ENCODE measurements around the gene WDR44. TPM values are rescaled to one million over a fixed set of nuclear protein-coding genes. Genes with fewer than 3 reads are reported as not detected.
"Not testable (repeated sequence)": the region's sequence is repeated elsewhere in the genome, so short reads cannot be mapped to it uniquely, and the experiment has no call there.

Gene WDR44
- total RNA-seq, 1 donor from 2014 or later: 12.4 TPM

DNA sequence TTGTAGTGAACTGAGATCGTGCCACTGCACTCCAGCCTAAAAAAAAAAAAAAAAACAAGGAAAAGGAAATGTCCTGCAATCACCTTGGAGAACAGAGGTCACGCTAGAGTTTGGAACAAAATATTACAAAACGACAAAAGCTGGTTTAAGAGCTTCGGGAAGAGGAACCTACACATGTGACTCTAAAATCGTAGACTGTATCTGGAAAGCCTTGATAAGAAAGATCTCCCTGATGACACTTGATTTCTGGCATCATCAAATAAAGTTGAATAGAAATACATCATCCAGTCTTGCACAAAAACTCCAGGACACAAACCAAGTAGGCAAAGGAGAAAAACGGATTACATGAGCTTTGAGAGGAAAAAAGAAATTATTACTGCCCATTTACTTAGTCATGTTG, 118.6 kb downstream of the WDR44 start:
- intact Hi-C loops (cut with DNase I): loop anchor here (5.0 kb wide), 1 partner anchor 138 kb away; no protein-coding TSS in a partner anchor
- DNase-seq (ENCODE audit: missing footprints): no peak
- no peak for ATAC-seq

DNA sequence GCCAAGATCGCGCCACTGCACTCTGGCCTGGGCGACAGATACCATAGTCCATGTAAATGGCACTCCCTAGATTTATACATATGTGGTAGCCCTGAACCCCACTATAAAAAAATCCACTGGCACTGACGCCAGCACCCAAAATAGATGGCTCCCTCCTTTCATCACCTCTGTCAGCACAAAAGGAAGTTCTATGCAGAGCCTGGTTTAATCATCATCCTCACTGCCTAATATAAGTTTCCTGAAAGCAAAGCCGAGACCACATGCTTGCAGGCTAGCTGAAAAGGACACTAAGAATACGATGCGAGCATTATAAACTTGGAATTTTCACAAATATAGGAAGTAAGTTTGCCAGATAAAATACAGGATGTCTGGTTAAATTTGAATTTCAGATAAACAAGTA, 122.2 kb downstream of the WDR44 start:
- no peak for DNase-seq (ENCODE audit: missing footprints)
- ATAC-seq: no peak
- intact Hi-C loops (cut with DNase I): no loop called here

GRCh38 chrX:118470721-118471347, 124.9 kb downstream of the WDR44 start:
- intact Hi-C loops (cut with DNase I); ATAC-seq; DNase-seq (ENCODE audit: missing footprints): not testable (repeated sequence)

- ATAC-seq: no peak
- intact Hi-C loops (cut with DNase I): no loop called here
- DNase-seq (ENCODE audit: missing footprints): no peak
These were observed 128.7 kb downstream of the WDR44 start for GRCh38 chrX:118474586-118474985.

- intact Hi-C loops (cut with DNase I): no loop called here
- no peak for ATAC-seq
- no peak for DNase-seq (ENCODE audit: missing footprints)
These were observed 130.0 kb downstream of the WDR44 start for GRCh38 chrX:118475903-118476302.

DNA sequence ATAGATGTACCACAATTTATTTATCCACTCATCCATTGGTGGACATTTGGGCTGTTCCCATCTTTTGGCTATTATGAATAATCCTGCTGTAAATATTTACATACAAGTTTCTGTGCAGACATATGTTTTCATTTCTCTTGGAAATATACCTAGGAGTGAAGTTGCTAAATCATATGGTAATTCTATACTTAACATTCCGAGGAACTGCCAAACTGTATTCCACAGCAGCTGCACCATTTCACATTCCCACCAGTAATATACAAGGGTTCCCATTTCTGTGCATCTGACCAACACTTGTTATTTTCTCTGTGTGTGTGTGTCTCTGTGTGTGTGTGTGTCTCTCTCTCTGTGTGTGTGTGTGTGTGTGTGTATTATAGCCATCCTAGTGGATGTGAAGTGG, 134.3 kb downstream of the WDR44 start:
- no peak for DNase-seq (ENCODE audit: missing footprints)
- intact Hi-C loops (cut with DNase I): no loop called here
- no peak for ATAC-seq

- DNase-seq (ENCODE audit: missing footprints); intact Hi-C loops (cut with DNase I); ATAC-seq: not testable (repeated sequence)
These were observed 136.5 kb downstream of the WDR44 start for GRCh38 chrX:118482384-118482783.

GRCh38 chrX:118484216-118484903, 138.5 kb downstream of the WDR44 start:
- ATAC-seq (no peak), DNase-seq (ENCODE audit: missing footprints) (no peak)
- intact Hi-C loops (cut with DNase I): no loop called here

- ATAC-seq; intact Hi-C loops (cut with DNase I); DNase-seq (ENCODE audit: missing footprints): not testable (repeated sequence)
These were observed 140.8 kb downstream of the WDR44 start for GRCh38 chrX:118486693-118487092.

- no peak for DNase-seq (ENCODE audit: missing footprints)
- intact Hi-C loops (cut with DNase I): no loop called here
- ATAC-seq: no peak
These were observed 147.1 kb downstream of the WDR44 start for GRCh38 chrX:118493016-118493415.

GRCh38 chrX:118493653-118494297, 147.9 kb downstream of the WDR44 start:
- intact Hi-C loops (cut with DNase I): no loop called here
- ATAC-seq: no peak
- DNase-seq (ENCODE audit: missing footprints): no peak

DNA sequence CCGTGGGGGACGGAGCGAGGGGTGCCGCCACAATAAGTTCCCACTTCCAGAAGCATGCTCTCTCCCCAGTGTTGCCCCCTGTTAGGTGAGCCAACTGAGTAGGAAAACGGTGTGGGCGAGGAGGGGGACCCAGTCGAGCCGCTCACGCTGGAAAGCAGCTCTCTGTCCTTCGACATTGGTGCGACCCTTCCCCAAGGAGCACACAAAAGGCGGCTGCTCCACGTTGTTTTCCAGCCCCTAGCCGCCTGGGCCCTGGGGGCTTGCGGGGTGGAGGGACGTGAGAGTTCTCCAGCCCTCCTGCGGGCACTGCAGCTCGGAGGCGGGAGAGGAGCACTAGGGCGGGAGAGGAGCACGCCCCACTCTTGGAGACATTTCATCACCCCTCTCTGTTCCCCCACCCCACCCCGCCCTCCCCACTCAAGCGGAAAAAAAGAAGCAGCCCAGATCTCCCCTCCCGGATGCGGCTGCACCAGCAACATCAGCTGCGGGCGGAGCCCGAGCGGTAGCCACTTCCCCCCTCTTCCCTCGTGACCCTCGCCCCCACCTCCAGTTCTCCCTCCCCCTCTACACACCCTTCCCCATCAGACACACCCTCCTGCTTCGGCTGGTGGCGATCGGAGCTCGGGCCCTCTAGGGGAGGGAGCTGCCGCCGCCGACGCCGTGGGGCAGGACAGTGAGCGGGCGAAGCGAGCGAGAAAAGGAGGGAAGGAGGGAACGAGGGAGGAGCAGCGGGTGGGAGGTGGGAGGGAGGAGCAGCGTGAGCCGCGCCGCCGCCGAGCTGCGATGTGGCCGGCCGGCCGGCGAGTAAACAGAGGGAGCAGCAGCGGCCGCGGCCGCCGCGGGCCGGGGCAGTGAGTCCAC, 149.4 kb downstream of the WDR44 start, which contains the start of gene DOCK11:
DOCK11 (plus strand) TSS at position 755 of the 861 bp plus-strand sequence. CDS start 157 bp downstream, outside the sequence.
- DNase-seq (ENCODE audit: missing footprints) (peak; percentile 91), ATAC-seq (peak; percentile 96)
- intact Hi-C loops (cut with DNase I): no loop called here

DNA sequence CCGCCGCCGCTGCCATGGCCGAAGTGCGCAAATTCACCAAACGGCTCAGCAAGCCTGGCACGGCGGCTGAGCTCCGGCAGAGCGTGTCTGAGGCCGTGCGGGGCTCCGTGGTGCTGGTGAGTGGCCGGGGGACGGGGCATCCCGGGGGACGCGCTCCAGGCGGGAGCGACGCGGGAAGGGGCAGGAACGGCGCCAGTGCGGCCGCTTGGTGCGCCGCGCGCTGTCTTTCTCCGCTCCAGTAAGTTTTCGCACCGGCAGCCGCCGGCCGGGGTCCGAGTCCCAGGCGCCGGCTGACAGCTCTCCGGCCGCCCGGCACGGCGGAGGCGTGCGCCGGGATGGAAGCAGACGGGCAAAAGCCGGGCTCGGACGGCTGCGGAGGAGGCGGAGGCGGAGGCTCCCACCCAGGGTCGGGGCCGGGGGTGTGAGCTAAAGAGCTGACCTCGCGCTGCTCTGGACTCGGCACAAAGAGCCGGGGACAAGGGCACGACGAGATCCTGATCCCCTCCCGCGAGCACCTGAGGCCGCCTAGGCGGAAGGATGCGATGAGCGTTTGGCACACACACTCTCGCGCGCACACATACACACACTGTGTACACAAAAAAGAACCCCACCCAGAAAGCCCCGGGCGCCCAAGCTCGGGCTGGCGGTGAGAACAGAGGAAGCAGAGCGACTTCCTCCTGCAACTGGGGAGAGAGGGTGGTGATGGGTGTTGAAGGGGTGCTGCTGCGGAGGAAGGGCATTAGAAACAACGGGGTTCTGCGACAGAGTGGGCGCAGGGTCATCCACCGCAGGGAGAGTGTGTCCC, 150.3 kb downstream of the WDR44 start:
- ATAC-seq (peak; percentile 32), DNase-seq (ENCODE audit: missing footprints) (peak; percentile 84)
- intact Hi-C loops (cut with DNase I): no loop called here

DNA sequence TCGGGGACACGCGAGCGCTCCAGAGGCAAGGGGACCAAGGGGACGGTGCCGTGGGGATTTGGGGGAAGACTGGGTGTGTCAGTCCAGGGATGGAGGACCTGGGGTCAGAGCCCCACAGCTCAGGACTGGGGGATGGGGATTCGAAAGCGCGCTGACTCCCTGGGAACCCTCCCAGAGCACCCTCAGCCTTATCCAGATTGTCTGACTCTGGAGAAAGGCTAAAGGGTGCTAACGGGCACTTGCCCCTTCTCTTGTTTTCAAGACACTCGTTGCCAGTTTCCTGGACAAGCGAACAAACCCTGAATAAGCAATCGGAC, 150.8 kb downstream of the WDR44 start:
- intact Hi-C loops (cut with DNase I): no loop called here
- no peak for ATAC-seq
- no peak for DNase-seq (ENCODE audit: missing footprints)

DNA sequence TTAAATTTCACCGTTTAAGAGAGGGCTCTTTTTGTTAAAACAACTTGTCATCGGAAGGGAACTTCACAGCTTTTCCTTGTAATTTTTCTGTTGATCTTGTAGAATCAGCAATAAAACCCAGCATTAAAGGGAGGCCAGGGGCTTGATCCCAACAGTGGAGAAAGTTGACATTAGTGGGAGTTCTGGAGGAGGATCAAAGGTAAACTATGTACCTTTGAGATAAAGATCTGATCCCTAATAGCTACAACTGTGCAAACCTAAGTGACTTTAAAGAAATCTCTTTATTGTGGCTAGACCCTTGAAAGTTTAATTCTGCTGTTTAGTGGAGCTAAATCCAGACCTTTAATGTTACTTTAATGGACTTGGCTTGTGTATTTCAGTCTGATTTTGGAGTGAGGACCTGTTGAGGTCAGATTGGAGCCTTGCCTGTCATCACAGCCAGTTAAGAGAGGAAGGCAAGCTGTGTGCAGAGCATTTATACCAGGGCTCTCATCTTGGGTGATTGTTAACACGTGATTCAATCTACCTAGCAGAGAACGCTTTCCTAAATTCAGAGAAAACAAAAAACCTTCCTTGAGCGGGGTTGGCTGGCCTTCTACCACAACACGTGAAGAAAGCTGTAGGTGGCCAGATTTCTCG, 151.4 kb downstream of the WDR44 start:
- ATAC-seq (no peak), DNase-seq (ENCODE audit: missing footprints) (no peak)
- intact Hi-C loops (cut with DNase I): no loop called here

DNA sequence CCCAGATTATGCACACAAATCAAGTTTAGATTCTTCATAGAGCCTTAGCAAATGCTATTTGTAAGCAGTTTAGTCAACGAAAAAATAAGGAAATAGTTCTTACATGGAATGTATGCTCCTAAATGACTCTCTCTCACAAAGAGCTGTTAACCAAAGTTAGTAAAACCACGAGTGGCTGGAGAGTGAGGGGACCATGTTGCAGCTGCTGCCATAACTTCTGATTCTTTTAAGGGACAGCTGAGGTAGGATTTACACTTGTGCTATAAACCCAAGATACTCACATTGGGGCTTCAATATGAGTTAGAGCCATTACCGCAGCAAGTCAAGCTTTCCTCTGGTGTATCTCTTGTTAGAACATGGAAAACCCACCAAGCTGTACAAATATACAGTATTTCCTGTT, 152.4 kb downstream of the WDR44 start:
- no peak for ATAC-seq
- no peak for DNase-seq (ENCODE audit: missing footprints)
- intact Hi-C loops (cut with DNase I): no loop called here

DNA sequence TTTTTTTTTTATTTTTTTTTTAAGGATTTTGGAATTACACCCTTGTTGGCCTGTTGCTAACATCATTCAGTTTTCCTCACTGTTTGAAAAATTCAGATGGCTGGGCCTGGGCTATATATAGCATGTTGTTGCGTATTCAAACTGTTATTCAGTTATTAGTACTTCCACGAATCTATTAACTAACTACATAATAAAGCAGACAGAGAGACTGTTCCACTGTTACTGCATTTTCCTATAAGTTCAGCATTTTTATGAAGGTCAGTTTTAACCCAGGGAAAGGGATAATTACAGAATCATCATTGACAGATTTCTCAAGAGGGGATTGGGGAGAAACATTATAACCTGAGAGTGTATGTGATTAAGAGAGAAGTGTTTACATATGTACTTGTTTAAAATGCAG, 152.8 kb downstream of the WDR44 start:
- no peak for ATAC-seq
- no peak for DNase-seq (ENCODE audit: missing footprints)
- intact Hi-C loops (cut with DNase I): no loop called here

- ATAC-seq: no peak
- no peak for DNase-seq (ENCODE audit: missing footprints)
- intact Hi-C loops (cut with DNase I): no loop called here
These were observed 153.4 kb downstream of the WDR44 start for GRCh38 chrX:118499295-118499694.

Measured in Right ventricle myocardium inferior (tissue), 1 donor.